NK-92 treated with Interleukin-12 subunit alpha and Interleukin-12 subunit beta, amount 100 ng/mL, for 24 hours (cell line): ENCODE results near the gene ANGPTL7.

Experiments used
- DNase-seq: peaks from one replicate; lab custom pipeline; 2025; lab: John Stamatoyannopoulos, UW

Gene ANGPTL7

GRCh38 chr1:11204396-11205190, 15.4 kb downstream of the ANGPTL7 start:
- DNase-seq, result no peak

DNA sequence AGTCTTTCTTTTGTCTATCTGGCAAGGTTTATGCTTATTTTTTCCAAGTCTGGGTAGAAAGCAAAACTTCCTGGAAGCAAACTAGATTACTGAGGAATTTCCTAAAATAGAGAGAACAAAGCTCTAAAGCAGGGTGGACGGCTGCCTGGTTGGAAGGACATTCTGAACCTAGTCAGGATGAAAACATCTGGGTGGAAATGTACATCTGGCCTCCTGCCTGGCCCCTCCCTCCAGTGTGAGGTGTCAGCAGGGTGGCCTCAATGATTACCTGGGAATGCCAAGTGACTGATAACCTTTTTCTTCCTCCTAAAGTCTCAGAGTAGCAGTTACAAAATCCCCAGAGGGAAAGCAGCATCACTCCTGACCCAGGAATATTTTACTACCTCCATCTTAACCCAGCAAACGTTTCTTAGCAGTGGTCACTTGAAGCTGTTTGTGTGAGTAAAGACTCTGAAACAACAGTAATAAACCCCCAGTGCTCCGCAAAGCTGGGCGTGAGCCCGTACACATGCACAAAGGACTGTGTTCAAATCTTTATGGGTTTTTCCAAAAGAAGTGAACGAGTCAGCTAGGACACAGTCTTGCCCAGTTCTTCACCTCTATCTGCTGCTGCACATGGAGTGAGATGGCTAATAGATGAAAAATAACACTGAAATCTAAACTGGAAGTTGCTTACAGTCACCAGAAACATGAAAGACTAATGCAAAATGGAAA, 18.9 kb downstream of the ANGPTL7 start:
- no peak for DNase-seq

GRCh38 chr1:11211461-11211860, 22.3 kb downstream of the ANGPTL7 start:
- no peak for DNase-seq

DNA sequence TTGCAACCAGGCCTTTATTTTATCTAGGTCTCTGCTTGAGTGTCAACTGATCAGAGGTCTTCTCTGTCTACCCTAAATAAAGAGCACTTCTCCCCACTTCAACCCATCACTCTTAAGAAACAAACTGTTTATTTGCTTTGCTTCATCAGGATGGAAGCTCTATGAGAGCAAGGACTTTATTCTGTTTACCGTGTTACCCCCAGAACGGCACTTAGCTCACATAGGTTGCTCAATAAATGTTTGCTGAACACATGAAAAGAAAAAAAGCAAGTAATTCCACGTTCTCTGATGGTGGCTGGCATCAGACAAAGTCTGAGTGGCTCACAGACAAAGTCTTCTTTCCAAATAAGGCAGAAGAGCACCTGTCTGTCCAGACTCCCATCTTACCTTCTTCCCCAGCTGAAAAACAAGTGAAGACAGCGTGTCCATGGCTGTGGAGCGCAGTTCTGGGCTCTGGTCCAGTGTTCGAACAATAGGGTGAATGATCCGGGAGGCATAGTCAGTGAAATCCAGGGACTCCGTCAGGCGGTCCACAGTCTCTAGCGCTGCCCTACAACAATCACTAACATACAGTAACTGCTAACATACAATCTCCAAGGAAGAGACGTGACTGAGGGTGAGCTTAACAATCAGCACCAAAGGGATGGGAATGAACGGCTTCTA, 22.9 kb downstream of the ANGPTL7 start:
- no peak for DNase-seq

DNA sequence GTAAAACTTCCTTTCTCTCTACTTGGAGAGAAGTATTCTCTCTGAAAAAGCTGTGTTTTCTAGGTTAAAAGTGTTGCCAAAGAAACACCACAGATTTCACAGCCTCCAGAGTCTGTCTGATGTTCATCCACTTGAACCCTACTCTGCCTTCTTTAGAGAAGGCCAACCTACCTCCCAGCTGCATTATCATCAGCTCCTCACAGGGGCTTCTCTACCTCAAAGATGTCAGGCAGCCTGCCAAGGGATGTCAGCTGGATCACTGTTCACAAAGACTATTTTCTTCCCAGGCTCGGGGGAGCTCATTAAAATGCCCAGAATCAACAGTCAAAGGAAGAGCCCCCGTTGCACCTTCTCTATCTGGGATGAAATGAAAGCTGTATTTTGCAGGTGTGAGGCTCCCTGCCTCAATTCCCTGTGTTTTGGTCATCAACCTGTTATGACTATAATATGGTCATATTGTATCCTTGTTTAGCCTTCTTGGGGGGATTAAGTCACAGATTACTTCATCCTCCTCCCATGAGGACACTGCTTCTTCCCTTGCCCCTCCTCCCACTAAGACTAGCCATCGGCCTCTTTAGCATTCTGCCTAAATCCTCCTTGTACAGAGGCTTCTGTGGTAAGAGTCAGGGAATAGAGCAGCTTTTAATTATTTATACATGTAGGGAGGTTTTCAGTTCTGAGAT, 25.7 kb downstream of the ANGPTL7 start:
- no peak for DNase-seq

DNA sequence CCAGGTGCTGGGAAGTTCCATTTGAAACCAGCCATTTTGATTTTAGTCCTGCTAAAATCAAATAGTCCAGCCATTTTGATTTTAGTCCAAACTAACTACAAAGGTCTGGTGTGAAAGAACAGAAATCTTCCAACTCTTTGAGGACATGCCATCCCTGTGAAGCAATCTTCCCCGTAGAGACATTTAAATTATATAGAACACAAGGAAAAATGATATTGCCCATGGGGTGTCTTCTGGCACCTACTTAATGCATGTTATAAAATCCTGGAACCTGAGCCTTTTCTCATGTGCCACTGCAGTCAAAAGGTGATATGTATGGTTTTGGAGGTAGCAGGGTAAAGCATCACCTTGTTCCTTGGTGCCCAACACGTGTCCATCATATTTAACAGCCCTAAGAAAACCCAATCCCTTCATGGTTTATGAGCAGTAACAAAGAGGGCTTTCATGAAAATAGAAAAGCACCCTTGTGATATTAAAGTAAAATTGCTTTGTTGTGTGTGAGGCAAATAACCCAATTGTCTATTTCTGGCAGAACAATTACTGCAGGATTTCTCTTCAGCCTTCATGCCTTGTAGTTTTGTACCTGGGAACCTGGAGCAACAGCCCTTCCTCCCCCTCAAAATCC, 26.3 kb downstream of the ANGPTL7 start:
- no peak for DNase-seq

GRCh38 chr1:11216074-11216473, 26.9 kb downstream of the ANGPTL7 start:
- no peak for DNase-seq

DNA sequence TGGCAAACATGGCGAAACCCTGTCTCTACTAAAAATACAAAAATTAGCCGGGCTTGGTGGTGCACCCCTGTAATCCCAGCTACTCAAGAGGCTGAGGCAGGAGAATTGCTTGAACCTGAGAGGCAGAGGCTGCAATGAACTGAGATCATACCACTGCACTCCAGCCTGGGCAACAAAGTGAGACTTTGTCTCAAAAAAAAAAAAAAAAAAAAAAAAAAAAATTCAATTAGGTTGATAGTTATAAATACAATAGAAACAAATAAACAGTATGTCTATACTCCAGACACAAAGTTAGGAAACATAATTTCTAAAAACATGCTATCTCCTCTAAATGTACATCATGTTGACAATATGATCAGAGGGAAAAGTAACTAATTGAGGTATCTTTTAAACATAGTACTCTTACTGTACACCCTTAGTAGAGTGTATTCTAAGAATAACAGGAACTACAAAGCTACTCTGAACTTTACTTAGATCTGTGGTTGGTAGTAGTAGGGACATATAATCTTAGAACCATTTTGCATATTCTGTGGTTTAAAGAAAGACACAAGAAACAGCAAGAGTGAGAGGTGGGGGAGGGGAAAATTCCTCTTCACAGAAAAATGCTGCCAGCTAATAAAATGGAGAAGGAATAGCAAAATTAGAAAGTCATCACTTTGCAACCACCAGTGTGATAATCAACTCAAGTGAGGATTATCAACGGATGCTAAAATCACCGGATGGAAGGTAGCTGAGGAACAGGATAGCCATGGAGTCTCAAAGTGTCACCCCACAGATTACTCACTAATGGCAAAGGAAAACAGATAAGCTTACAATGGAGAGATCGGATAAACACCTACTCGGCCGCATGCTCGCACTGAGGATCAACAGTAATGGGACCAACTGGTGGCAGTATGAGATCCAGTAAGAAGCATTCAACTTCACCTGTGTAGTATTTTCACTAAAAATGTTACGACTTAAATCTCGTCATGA, 38.2 kb downstream of the ANGPTL7 start:
- DNase-seq, result no peak

- no peak for DNase-seq
Observed at GRCh38 chr1:11229203-11229602, 40.0 kb downstream of the ANGPTL7 start.

- DNase-seq, result no peak
Observed at GRCh38 chr1:11233208-11233607, 44.1 kb downstream of the ANGPTL7 start.

DNA sequence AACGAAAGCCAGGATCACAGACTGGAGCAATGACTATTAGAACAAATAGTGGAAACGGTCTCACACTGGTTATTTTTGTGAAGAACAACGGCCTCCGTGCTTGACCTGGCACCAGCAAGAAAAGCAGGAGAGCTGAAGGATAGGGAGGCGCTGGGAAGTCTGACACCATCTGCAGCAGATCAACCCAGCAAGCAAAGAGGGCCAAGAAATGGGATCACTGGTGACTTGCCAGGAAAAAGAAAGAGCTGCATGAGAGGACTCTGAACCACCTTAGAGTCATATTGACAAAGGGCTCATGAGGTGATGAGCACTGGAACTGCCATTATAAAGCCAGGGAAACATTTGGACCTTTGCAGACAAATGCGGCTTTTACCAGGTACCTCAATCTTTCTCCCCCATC, 48.2 kb downstream of the ANGPTL7 start:
- no peak for DNase-seq

DNA sequence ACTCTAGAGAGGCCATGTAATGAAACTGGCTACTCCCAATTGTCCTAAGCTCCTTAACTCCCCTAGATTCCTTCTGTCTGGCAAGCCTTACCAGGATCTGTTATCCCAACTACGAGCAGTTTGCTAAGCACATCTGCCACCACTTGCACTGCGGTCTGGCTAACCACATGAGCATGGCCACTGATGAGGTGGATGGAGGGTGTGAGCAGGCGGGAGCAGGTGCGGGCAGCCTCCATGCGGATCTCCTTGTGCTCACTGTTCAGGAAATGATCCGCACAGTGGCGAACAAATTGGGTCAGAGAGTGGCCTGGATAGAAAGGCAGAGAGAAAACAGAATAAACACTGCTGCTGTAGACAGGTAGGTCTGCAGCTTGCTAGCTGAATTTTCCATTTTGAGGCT, 49.2 kb downstream of the ANGPTL7 start:
- no peak for DNase-seq

DNA sequence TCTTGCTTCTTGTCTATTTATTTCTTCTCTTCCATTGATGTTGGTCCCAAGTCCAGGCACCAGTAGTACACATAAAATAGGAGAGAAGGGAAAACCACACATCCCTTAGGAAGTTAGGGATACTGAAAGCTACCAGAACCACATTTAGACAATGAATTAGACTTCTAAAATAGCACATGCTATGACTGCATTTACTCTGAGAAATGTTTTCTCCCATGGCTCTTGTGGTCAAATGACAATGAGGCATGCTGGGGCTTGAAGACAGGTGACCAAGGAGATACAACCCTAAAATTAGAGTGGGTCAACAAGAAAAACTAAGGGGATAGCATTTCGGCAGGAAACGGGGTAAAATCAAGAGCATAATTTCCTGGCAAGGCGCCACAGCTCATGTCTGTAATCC, 56.1 kb downstream of the ANGPTL7 start:
- no peak for DNase-seq
